K562 (cell line): Measurements from ENCODE around the gene DEDD2. TPM values are rescaled to one million over a fixed set of nuclear protein-coding genes. Genes with fewer than 3 reads are reported as not detected.
A peak's percentile ranks its signal among the peaks of the same experiment; 100 is the strongest.

ENCODE experiments used
- CBX3 ChIP-seq, 2 experiments: IDR thresholded peaks; 1 replicate in 1 of 2; 2 replicates in 1 of 2; pipeline ENCODE4 v1.6.1; 2012; ENCODE audit warnings: inconsistent platforms in 2 of 2, low read length in 2 of 2, borderline replicate concordance in 1 of 2, control low read depth in 1 of 2
- ELF4 ChIP-seq: fragments of 450-650 bp; formaldehyde crosslinking; IDR thresholded peaks from 2 replicates; pipeline ENCODE4 v1.4.0; 2022; ENCODE audit warnings: missing genetic modification characterization
- HMGN3 ChIP-seq: IDR thresholded peaks from 2 replicates; pipeline ENCODE4 v1.6.1; 2011; ENCODE audit warnings: borderline replicate concordance, low read depth, mild to moderate bottlenecking, mixed read lengths, low read length; ENCODE audit not compliant: insufficient read length; ENCODE audit errors: extremely low read depth
- KLF10 ChIP-seq: fragments of 250-450 bp; sonication (Bioruptor Pico); IDR thresholded peaks from 2 replicates; pipeline ENCODE4 v1.6.1; 2021; ENCODE audit warnings: matching md5 sums
- LCOR ChIP-seq: sonication (generic); formaldehyde crosslinking; IDR thresholded peaks from 2 replicates; pipeline ENCODE4 v1.8.0; 2022; ENCODE audit warnings: mild to moderate bottlenecking, missing genetic modification reagents
- PTBP1 ChIP-seq: fragments of 200-400 bp; formaldehyde crosslinking; IDR thresholded peaks from 2 replicates; pipeline ENCODE4 v1.6.1; 2017; ENCODE audit warnings: low read depth, low read length
- RHOXF2B ChIP-seq: fragments of 250-450 bp; sonication (Bioruptor Pico); conservative IDR thresholded peaks from 2 replicates; pipeline ENCODE4 v1.5.1; 2021
- SETDB1 ChIP-seq: IDR thresholded peaks from one replicate; pipeline ENCODE4 v1.6.1; 2012; ENCODE audit warnings: low read length, control low read depth, inconsistent platforms
- SMAD3 ChIP-seq: fragments of 450-650 bp; formaldehyde crosslinking; conservative IDR thresholded peaks from 2 replicates; pipeline ENCODE4 v1.4.0; 2020; ENCODE audit warnings: mild to moderate bottlenecking
- SP2 ChIP-seq: IDR thresholded peaks from 2 replicates; pipeline ENCODE4 v1.6.1; 2011; ENCODE audit warnings: mild to moderate bottlenecking, low read depth, low read length, moderate library complexity; ENCODE audit not compliant: poor library complexity, severe bottlenecking; ENCODE audit errors: extremely low read depth
- SREBF1 ChIP-seq: fragments of 150-350 bp; IDR thresholded peaks from 2 replicates; pipeline ENCODE4 v1.6.1; 2014; ENCODE audit warnings: antibody characterized with exemption, low read depth, low read length, borderline replicate concordance
- TBL1XR1 ChIP-seq, 2 experiments: IDR thresholded peaks; 2 replicates each; pipeline ENCODE4 v1.6.1; 2012; ENCODE audit warnings: improper control_type of control experiment in 2 of 2, low read length in 2 of 2, mild to moderate bottlenecking in 1 of 2
- ZC3H11A ChIP-seq: IDR thresholded peaks from 2 replicates; pipeline ENCODE4 v1.6.1; 2012; ENCODE audit warnings: low read depth, low read length, improper control_type of control experiment
- ZFP36 ChIP-seq: fragments of 150-350 bp; IDR thresholded peaks from 2 replicates; pipeline ENCODE4 v1.6.1; 2018; ENCODE audit warnings: low read length, low read depth; ENCODE audit not compliant: partially characterized antibody
- ZNF121 ChIP-seq: sonication (generic); formaldehyde crosslinking; conservative IDR thresholded peaks from 2 replicates; pipeline ENCODE4 v1.8.0; 2022; ENCODE audit warnings: missing genetic modification reagents
- ZNF212 ChIP-seq: fragments of 450-650 bp; formaldehyde crosslinking; IDR thresholded peaks from 2 replicates; pipeline ENCODE4 v1.4.0; 2020; ENCODE audit warnings: mild to moderate bottlenecking
- ZNF3 ChIP-seq: fragments of 250-450 bp; sonication (Bioruptor Pico); IDR thresholded peaks from 2 replicates; pipeline ENCODE4 v1.5.0; 2021; ENCODE audit warnings: mild to moderate bottlenecking, moderate library complexity
- ZNF764 ChIP-seq: fragments of 250-450 bp; sonication (Bioruptor Pico); IDR thresholded peaks from 2 replicates; pipeline ENCODE4 v1.4.0; 2020; ENCODE audit warnings: low read depth, mild to moderate bottlenecking, moderate library complexity
- polyA plus RNA-seq, 8 experiments: library from polyadenylated mRNA; depleted of rRNA in 4 of 8; stranded (reverse) in 5 of 8; unstranded in 3 of 8; fragments of >200 nt; fragmentation: Nextera tagmentation in 2 of 8; fragmentation: Illumina TruSeq in 1 of 8; extraction: Ambion mirVana in 2 of 8; extraction: Trizol in 1 of 8; gene quantifications; 2 replicates each; pipeline versions ENCODE4 v1.2.1 to v1.2.3, GENCODE V29; 2011 to 2014; ENCODE audit warnings: inconsistent platforms in 1 of 8, missing spikeins in 1 of 8
- total RNA-seq, 7 experiments: library from RNA; depleted of rRNA in 6 of 7; stranded (reverse); fragments of >200 nt in 6 of 7; fragmentation: Illumina TruSeq in 2 of 7; extraction: Trizol in 2 of 7; gene quantifications; 2 replicates each; pipeline versions ENCODE4 v1.2.1 to v1.2.3, GENCODE V29; 2011 to 2021; ENCODE audit warnings: low replicate concordance in 1 of 7
- TF ChIP-seq, protein P1 (sequence below): IDR thresholded peaks from 2 replicates; pipeline ENCODE4 v1.6.1; 2016; ENCODE audit warnings: missing genetic modification characterization, missing compliant biosample characterization
- TF ChIP-seq, protein P2 (sequence below): IDR thresholded peaks from 2 replicates; pipeline ENCODE4 v1.6.1; 2011; ENCODE audit not compliant: insufficient read length; ENCODE audit errors: extremely low read depth
- TF ChIP-seq, protein P3 (sequence below): fragments of 250-450 bp; sonication (Bioruptor Pico); IDR thresholded peaks from 2 replicates; pipeline ENCODE4 v1.8.0; 2021; ENCODE audit warnings: moderate library complexity, mild to moderate bottlenecking, inconsistent platforms
- TF ChIP-seq, protein P4 (sequence below): fragments of 450-650 bp; IDR thresholded peaks from 2 replicates; pipeline ENCODE4 v1.6.1; 2017; ENCODE audit warnings: antibody characterized with exemption, mild to moderate bottlenecking

Gene DEDD2
- total and polyA plus RNA-seq, 9 of the 15 experiments (the other 6 are each of a cell fraction or from before 2014, with no cell fraction given), result 4.3 to 43.0 (median 29.2) TPM

DNA sequence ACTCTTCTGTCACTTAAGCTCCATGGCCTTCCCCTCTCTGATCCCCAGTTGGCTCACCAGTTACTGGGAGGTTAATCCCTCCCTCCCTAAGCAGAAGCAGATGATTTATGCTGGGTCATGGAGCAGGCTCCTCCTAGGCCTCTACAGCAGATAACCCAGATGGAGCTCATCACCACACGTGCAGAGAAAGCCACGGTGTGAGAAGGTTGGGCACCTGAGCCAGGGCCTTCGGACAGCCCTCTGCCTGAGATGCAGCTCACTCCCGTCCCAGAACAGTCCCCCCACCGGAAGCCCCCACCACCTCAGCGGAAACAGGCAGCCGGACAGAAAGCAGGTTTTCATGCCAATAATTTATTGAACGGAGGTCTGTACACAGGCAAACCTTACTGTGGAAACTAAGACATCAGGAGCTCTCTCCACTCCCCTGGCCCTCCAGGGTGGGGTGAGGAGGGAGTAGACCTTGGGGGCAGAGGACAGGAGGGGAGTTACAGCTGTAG is 12.4 kb upstream of the DEDD2 start (continued):
- TF ChIP-seq, protein P1, sequence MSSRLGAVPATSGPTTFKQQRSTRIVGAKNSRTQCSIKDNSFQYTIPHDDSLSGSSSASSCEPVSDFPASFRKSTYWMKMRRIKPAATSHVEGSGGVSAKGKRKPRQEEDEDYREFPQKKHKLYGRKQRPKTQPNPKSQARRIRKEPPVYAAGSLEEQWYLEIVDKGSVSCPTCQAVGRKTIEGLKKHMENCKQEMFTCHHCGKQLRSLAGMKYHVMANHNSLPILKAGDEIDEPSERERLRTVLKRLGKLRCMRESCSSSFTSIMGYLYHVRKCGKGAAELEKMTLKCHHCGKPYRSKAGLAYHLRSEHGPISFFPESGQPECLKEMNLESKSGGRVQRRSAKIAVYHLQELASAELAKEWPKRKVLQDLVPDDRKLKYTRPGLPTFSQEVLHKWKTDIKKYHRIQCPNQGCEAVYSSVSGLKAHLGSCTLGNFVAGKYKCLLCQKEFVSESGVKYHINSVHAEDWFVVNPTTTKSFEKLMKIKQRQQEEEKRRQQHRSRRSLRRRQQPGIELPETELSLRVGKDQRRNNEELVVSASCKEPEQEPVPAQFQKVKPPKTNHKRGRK (tag), result no peak
- TF ChIP-seq SMAD3 (no peak), HMGN3 (no peak), ZNF764 (CRISPR knock-in tag) (no peak), SP2 (no peak), RHOXF2B (no peak), ZC3H11A (no peak), TBL1XR1 (IDR thresholded peaks at IDR 0.05; ENCODE audit: low read length in 2 of 2) (no peak), CBX3 (IDR thresholded peaks at IDR 0.05; ENCODE audit: borderline replicate concordance in 1 of 2, low read length in 2 of 2) (0 out of 3 replicates have a peak, but pooled peaks of 1 of the 2 experiments have one; percentile 14), LCOR (CRISPR knock-in tag) (no peak), PTBP1 (no peak), ZNF3 (CRISPR knock-in tag) (no peak), ELF4 (CRISPR knock-in tag) (no peak), SREBF1 (no peak), ZFP36 (no peak), KLF10 (no peak), ZNF212 (CRISPR knock-in tag) (no peak), ZNF121 (CRISPR knock-in tag) (no peak), SETDB1 (no peak)
- TF ChIP-seq, protein P2, sequence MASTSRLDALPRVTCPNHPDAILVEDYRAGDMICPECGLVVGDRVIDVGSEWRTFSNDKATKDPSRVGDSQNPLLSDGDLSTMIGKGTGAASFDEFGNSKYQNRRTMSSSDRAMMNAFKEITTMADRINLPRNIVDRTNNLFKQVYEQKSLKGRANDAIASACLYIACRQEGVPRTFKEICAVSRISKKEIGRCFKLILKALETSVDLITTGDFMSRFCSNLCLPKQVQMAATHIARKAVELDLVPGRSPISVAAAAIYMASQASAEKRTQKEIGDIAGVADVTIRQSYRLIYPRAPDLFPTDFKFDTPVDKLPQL, result no peak
- TF ChIP-seq, protein P3, sequence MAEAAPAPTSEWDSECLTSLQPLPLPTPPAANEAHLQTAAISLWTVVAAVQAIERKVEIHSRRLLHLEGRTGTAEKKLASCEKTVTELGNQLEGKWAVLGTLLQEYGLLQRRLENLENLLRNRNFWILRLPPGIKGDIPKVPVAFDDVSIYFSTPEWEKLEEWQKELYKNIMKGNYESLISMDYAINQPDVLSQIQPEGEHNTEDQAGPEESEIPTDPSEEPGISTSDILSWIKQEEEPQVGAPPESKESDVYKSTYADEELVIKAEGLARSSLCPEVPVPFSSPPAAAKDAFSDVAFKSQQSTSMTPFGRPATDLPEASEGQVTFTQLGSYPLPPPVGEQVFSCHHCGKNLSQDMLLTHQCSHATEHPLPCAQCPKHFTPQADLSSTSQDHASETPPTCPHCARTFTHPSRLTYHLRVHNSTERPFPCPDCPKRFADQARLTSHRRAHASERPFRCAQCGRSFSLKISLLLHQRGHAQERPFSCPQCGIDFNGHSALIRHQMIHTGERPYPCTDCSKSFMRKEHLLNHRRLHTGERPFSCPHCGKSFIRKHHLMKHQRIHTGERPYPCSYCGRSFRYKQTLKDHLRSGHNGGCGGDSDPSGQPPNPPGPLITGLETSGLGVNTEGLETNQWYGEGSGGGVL (CRISPR knock-in tag), result no peak
- TF ChIP-seq, protein P4, sequence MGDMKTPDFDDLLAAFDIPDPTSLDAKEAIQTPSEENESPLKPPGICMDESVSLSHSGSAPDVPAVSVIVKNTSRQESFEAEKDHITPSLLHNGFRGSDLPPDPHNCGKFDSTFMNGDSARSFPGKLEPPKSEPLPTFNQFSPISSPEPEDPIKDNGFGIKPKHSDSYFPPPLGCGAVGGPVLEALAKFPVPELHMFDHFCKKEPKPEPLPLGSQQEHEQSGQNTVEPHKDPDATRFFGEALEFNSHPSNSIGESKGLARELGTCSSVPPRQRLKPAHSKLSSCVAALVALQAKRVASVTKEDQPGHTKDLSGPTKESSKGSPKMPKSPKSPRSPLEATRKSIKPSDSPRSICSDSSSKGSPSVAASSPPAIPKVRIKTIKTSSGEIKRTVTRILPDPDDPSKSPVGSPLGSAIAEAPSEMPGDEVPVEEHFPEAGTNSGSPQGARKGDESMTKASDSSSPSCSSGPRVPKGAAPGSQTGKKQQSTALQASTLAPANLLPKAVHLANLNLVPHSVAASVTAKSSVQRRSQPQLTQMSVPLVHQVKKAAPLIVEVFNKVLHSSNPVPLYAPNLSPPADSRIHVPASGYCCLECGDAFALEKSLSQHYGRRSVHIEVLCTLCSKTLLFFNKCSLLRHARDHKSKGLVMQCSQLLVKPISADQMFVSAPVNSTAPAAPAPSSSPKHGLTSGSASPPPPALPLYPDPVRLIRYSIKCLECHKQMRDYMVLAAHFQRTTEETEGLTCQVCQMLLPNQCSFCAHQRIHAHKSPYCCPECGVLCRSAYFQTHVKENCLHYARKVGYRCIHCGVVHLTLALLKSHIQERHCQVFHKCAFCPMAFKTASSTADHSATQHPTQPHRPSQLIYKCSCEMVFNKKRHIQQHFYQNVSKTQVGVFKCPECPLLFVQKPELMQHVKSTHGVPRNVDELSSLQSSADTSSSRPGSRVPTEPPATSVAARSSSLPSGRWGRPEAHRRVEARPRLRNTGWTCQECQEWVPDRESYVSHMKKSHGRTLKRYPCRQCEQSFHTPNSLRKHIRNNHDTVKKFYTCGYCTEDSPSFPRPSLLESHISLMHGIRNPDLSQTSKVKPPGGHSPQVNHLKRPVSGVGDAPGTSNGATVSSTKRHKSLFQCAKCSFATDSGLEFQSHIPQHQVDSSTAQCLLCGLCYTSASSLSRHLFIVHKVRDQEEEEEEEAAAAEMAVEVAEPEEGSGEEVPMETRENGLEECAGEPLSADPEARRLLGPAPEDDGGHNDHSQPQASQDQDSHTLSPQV, result no peak; the same call in 1 of the 2 replicates
